HepG2 (cell line): Measurements from ENCODE around the gene HPCAL1. TPM values are rescaled to one million over a fixed set of nuclear protein-coding genes. Genes with fewer than 3 reads are reported as not detected.
A peak's percentile ranks its signal among the peaks of the same experiment; 100 is the strongest.

Experiments
- GABPB1 ChIP-seq: IDR thresholded peaks from 2 replicates; pipeline ENCODE4 v1.6.1; 2016; ENCODE audit warnings: mild to moderate bottlenecking, missing genetic modification reagents, moderate library complexity, missing compliant biosample characterization
- HMGA1 ChIP-seq: sonication (generic); formaldehyde crosslinking; conservative IDR thresholded peaks from 2 replicates; pipeline ENCODE4 v1.4.0; 2020; ENCODE audit warnings: missing genetic modification reagents
- HNF1A ChIP-seq, 2 experiments: sonication (generic) in 1 of 2; formaldehyde crosslinking in 1 of 2; IDR thresholded peaks; 2 replicates each; pipeline versions ENCODE4 v1.4.0 to v1.6.1; 2016 to 2020; ENCODE audit warnings: borderline replicate concordance in 1 of 2, low read depth in 1 of 2, mild to moderate bottlenecking in 1 of 2, missing genetic modification reagents in 1 of 2
- HOMEZ ChIP-seq: IDR thresholded peaks from 2 replicates; pipeline ENCODE4 v1.6.1; 2016; ENCODE audit warnings: low read depth
- PHF21A ChIP-seq: sonication (generic); formaldehyde crosslinking; IDR thresholded peaks from 2 replicates; pipeline ENCODE4 v1.5.0; 2020; ENCODE audit warnings: mild to moderate bottlenecking, missing genetic modification reagents
- RCOR2 ChIP-seq: IDR thresholded peaks from 2 replicates; pipeline ENCODE4 v1.6.1; 2016; ENCODE audit warnings: missing biosample characterization, missing genetic modification reagents
- TEAD3 ChIP-seq: optimal IDR thresholded peaks from 2 replicates; pipeline ENCODE3; 2016; ENCODE audit warnings: borderline replicate concordance
- TOPORS ChIP-seq: sonication (generic); formaldehyde crosslinking; IDR thresholded peaks from 2 replicates; pipeline ENCODE4 v1.8.0; 2023; ENCODE audit warnings: mild to moderate bottlenecking, missing genetic modification reagents
- WIZ ChIP-seq: sonication (generic); formaldehyde crosslinking; IDR thresholded peaks from 2 replicates; pipeline ENCODE4 v1.5.1; 2020; ENCODE audit warnings: mild to moderate bottlenecking, missing genetic modification reagents
- ZBTB7B ChIP-seq: sonication (generic); formaldehyde crosslinking; IDR thresholded peaks from 2 replicates; pipeline ENCODE4 v1.4.0; 2020; ENCODE audit warnings: missing genetic modification reagents
- ZNF121 ChIP-seq: sonication (generic); formaldehyde crosslinking; IDR thresholded peaks from 2 replicates; pipeline ENCODE4 v1.5.0; 2020; ENCODE audit warnings: mild to moderate bottlenecking, missing genetic modification reagents
- ZNF318 ChIP-seq: sonication (generic); formaldehyde crosslinking; IDR thresholded peaks from 2 replicates; pipeline ENCODE4 v1.4.0; 2020; ENCODE audit warnings: mild to moderate bottlenecking, missing genetic modification reagents
- ZNF496 ChIP-seq: sonication (generic); formaldehyde crosslinking; IDR thresholded peaks from 2 replicates; pipeline ENCODE4 v1.8.1; 2023; ENCODE audit warnings: mild to moderate bottlenecking, moderate library complexity, missing genetic modification reagents; ENCODE audit not compliant: insufficient replicate concordance
- ZNF792 ChIP-seq: IDR thresholded peaks from 2 replicates; pipeline ENCODE4 v1.6.1; 2016
- polyA plus RNA-seq, 8 experiments: library from polyadenylated mRNA; depleted of rRNA in 3 of 8; stranded (reverse) in 7 of 8; unstranded in 1 of 8; fragments of >200 nt; fragmentation: Illumina TruSeq in 4 of 8; extraction: Trizol in 4 of 8; gene quantifications; 2 replicates each; pipeline versions ENCODE4 v1.2.1 to v1.2.3, GENCODE V29; 2011 to 2016; ENCODE audit warnings: low read depth in 4 of 8, missing spikeins in 1 of 8, mixed read lengths in 1 of 8; ENCODE audit not compliant: insufficient read depth in 1 of 8
- total RNA-seq, 5 experiments: library from RNA; depleted of rRNA; stranded (reverse); fragments of >200 nt; fragmentation: Illumina TruSeq; extraction: Trizol; gene quantifications; 2 replicates each; pipeline ENCODE4 v1.2.3, GENCODE V29; 2016; ENCODE audit warnings: low read depth in 1 of 5

HPCAL1 gene
- total and polyA plus RNA-seq, 2 of the 13 experiments (the other 11 are each of a cell fraction or from before 2014, with no cell fraction given): 29.5 to 29.9 TPM

GRCh38 chr2:10400978-10401951 is 98.6 kb downstream of the HPCAL1 start (continued):
- TF ChIP-seq HNF1A (IDR thresholded peaks at IDR 0.05; ENCODE audit: low read depth) (no peak), HNF1A (CRISPR knock-in tag; IDR thresholded peaks at IDR 0.05; ENCODE audit: borderline replicate concordance) (peak; percentile 51; the same call in 1 of the 2 replicates), WIZ (CRISPR knock-in tag) (0 out of 2 replicates have a peak, but pooled peaks have one; percentile 44), PHF21A (CRISPR knock-in tag) (peak; percentile 96), HMGA1 (CRISPR knock-in tag) (no peak), ZNF121 (peak; percentile 44; the same call in 1 of the 2 replicates), ZNF496 (CRISPR knock-in tag) (no peak), GABPB1 (peak; percentile 32; the same call in 1 of the 2 replicates), TOPORS (no peak), RCOR2 (CRISPR knock-in tag) (peak; percentile 78), TEAD3 (CRISPR knock-in tag) (peak; percentile 90), ZNF318 (CRISPR knock-in tag) (no peak), ZBTB7B (CRISPR knock-in tag) (0 out of 2 replicates have a peak, but pooled peaks have one; percentile 70), HOMEZ (CRISPR knock-in tag) (peak; percentile 24; the same call in 1 of the 2 replicates), ZNF792 (CRISPR knock-in tag) (peak; percentile 46; the same call in 1 of the 2 replicates)
